Hippocampal formation (tissue), 2 donors: ENCODE results near the gene TRAF4.
"Not testable (repeated sequence)": the region's sequence is repeated elsewhere in the genome, so short reads cannot be mapped to it uniquely, and the experiment has no call there.

Experiments used
- DNase-seq, 2 donors: peaks; one replicate each; lab custom pipeline; 2025; lab: John Stamatoyannopoulos, UW

The TRAF4 gene

GRCh38 chr17:28792877-28793661 lies 49.3 kb downstream of the TRAF4 start:
- no peak for DNase-seq

GRCh38 chr17:28794846-28795441 lies 51.1 kb downstream of the TRAF4 start:
- not testable (repeated sequence) for DNase-seq

- DNase-seq: no peak
These were observed 52.3 kb downstream of the TRAF4 start for GRCh38 chr17:28796062-28796461.
